GM06990 (cell line): ENCODE measurements around the gene LILRA1.
"Not testable (repeated sequence)": the region's sequence is repeated elsewhere in the genome, so short reads cannot be mapped to it uniquely, and the experiment has no call there.

ENCODE experiments used
- DNase-seq: peaks from one replicate; pipeline ENCODE4 v3.0.0-alpha.2; 2011; ENCODE audit not compliant: insufficient read length; ENCODE audit errors: extremely low read depth
- H3K27me3 ChIP-seq: replicated peaks from 2 replicates; pipeline ENCODE4 v1.6.0; 2011; ENCODE audit warnings: low read length; ENCODE audit not compliant: control insufficient read depth, insufficient read depth
- H3K36me3 ChIP-seq: 2 replicates; pipeline ENCODE4 v1.5.1; 2011; ENCODE audit warnings: low read length; ENCODE audit not compliant: control insufficient read depth, insufficient read depth
- H3K4me3 ChIP-seq: replicated peaks from 2 replicates; pipeline ENCODE4 v1.5.1; 2011; ENCODE audit warnings: low read depth, mild to moderate bottlenecking, control low read depth, low read length
- CTCF ChIP-seq: IDR thresholded peaks from 2 replicates; pipeline ENCODE4 v1.5.1; 2011; ENCODE audit warnings: low read length, control low read depth, mild to moderate bottlenecking, inconsistent platforms; ENCODE audit not compliant: insufficient read depth, poor library complexity, severe bottlenecking

LILRA1 gene

GRCh38 chr19:54570316-54570715, 23.1 kb upstream of the LILRA1 start:
- H3K27me3 ChIP-seq, result no peaks in the 10 kb centered on the region
- H3K36me3 ChIP-seq, result no peaks in the 10 kb centered on the region
- no peak for DNase-seq
- TF ChIP-seq CTCF, result no peak
- H3K4me3 ChIP-seq, result no peak overlapping the region

GRCh38 chr19:54571715-54572615, 21.5 kb upstream of the LILRA1 start:
- not testable (repeated sequence) for H3K36me3 ChIP-seq, H3K27me3 ChIP-seq, DNase-seq, H3K4me3 ChIP-seq

- no peak for DNase-seq
- no peak for TF ChIP-seq CTCF
- Histone ChIP-seq H3K4me3 (no peak overlapping the region), H3K27me3 (no peaks in the 10 kb centered on the region), H3K36me3 (no peaks in the 10 kb centered on the region)
Observed at GRCh38 chr19:54572696-54573311, 20.6 kb upstream of the LILRA1 start.

GRCh38 chr19:54573330-54573872, 20.0 kb upstream of the LILRA1 start, which contains the start of gene LILRA2:
TSS of gene LILRA2 (plus strand) at chr19:54573790. CDS start at chr19:54573879, 89 bp downstream.
- no peaks in the 10 kb centered on the region for H3K36me3 ChIP-seq
- no peak within 1 kb of the TSS for H3K4me3 ChIP-seq
- no peaks in the 10 kb centered on the region for H3K27me3 ChIP-seq
- no peak for TF ChIP-seq CTCF
- no peak for DNase-seq

GRCh38 chr19:54574051-54574450, 19.4 kb upstream of the LILRA1 start:
- TF ChIP-seq CTCF, result no peak
- Histone ChIP-seq H3K27me3 (no peaks in the 10 kb centered on the region), H3K4me3 (no peak overlapping the region), H3K36me3 (no peaks in the 10 kb centered on the region)
- no peak for DNase-seq

- no peak for DNase-seq
- Histone ChIP-seq H3K4me3 (no peak overlapping the region), H3K27me3 (no peaks in the 10 kb centered on the region), H3K36me3 (no peaks in the 10 kb centered on the region)
- TF ChIP-seq CTCF, result no peak
Observed at GRCh38 chr19:54574527-54575056, 18.8 kb upstream of the LILRA1 start.

GRCh38 chr19:54575205-54575604, 18.2 kb upstream of the LILRA1 start:
- H3K36me3 ChIP-seq, H3K4me3 ChIP-seq, H3K27me3 ChIP-seq, DNase-seq: not testable (repeated sequence)
